ENCODE measurements around the gene COX19. TPM values are rescaled to one million over a fixed set of nuclear protein-coding genes. Genes with fewer than 3 reads are reported as not detected.

COX19 gene
- total RNA-seq, 4 donors from 2014 or later: 4.7 to 6.5 (median 5.2) TPM

DNA sequence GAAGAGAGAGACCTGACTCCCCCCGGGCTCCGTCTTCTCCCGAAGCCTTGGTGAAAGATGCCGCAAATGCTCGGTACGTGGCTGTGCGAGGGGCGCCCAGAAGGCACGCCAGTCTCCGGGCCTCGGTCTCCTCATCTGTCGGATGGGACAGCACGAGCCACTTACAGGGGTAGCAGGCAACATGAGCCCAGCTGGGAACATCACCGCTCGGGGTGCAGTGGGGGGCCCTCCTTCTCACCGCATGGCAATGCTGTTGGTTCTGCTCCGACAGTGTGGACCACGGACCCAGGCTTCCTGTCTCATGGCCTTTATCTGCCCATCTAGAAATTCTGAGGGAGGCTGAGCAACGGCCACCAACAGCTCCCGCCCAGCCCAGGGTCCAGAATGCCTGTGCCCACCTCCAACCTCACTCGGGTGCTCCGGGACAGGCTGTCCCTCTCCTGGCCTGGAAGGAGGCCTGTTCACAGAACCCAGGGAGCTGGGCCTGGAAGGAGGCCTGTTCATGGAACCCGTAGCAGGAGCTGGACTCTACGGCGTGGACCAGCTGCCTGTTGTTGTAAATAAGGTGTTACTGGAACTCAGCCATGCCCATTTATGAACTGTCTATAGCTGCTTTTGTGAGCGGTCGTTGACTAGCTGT lies 36.7 kb downstream of the COX19 start:
- intact Hi-C loops (cut with DNase I; ENCODE audit: low total_unique reads) (no loop called here), in situ Hi-C loops (cut with MboI; ENCODE audit: low sequenced_read_pairs in 4 of 4) (no loop called here)
- H3K36me3 ChIP-seq: no peaks in the 10 kb centered on the region
- peaks cover 7 to 15% (median 12%) of the 10 kb centered on the region in 3 donors for H3K27me3 ChIP-seq
- no peak for DNase-seq
- ATAC-seq: no peak
- H3K27ac ChIP-seq: no peak overlapping the region
- no peak overlapping the region for H3K4me3 ChIP-seq
- H3K4me1 ChIP-seq: no peaks in the 10 kb centered on the region
- no peaks in the 10 kb centered on the region for H3K9me3 ChIP-seq
- TF ChIP-seq CTCF (IDR thresholded peaks at IDR 0.05 in 4 of 5, conservative IDR thresholded peaks at IDR 0.05 in 1 of 5) (no peak), POLR2A (IDR thresholded peaks at IDR 0.05) (no peak)

DNA sequence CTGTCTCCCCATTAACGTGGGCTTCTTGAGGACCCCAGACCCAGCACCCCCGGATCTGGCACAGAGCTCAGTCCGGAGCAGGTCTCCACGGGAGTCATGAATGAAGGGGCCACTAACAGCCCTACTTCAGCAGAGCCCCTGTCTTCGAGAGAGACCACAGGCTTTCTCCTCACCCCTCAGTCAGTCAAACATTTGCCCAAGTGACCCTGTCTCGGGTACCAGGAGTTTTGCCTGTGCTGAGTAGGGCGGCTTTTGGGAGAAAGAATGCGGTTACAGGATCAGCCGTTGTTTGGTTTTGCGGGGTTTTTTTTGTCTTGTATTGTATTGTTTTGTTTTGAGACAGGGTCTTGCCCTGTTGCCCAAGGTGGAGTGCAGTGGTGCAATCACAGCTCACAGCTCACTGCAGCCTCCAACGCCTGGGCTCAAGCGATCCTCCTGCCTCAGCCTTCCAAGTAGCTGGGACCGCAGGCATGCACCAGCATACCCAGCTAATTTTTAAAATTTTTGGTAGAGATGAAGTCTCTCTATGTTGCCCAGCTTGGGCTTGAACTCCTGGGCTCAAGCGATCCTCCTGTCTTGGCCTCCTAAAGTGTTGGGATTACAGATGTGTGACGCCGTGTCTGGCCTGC lies 37.4 kb downstream of the COX19 start:
- no peak for TF ChIP-seq CTCF (IDR thresholded peaks at IDR 0.05 in 4 of 5, conservative IDR thresholded peaks at IDR 0.05 in 1 of 5)
- no peak for TF ChIP-seq POLR2A (IDR thresholded peaks at IDR 0.05)
- no peak for ATAC-seq
- H3K27me3 ChIP-seq: peaks cover 7 to 15% (median 12%) of the 10 kb centered on the region in 3 donors
- H3K36me3 ChIP-seq: no peaks in the 10 kb centered on the region
- no peak overlapping the region for H3K27ac ChIP-seq
- no peaks in the 10 kb centered on the region for H3K4me1 ChIP-seq
- in situ Hi-C loops (cut with MboI; ENCODE audit: low sequenced_read_pairs in 4 of 4): no loop called here
- no peak for DNase-seq
- H3K9me3 ChIP-seq: no peaks in the 10 kb centered on the region
- H3K4me3 ChIP-seq: no peak overlapping the region
- intact Hi-C loops (cut with DNase I; ENCODE audit: low total_unique reads): no loop called here

DNA sequence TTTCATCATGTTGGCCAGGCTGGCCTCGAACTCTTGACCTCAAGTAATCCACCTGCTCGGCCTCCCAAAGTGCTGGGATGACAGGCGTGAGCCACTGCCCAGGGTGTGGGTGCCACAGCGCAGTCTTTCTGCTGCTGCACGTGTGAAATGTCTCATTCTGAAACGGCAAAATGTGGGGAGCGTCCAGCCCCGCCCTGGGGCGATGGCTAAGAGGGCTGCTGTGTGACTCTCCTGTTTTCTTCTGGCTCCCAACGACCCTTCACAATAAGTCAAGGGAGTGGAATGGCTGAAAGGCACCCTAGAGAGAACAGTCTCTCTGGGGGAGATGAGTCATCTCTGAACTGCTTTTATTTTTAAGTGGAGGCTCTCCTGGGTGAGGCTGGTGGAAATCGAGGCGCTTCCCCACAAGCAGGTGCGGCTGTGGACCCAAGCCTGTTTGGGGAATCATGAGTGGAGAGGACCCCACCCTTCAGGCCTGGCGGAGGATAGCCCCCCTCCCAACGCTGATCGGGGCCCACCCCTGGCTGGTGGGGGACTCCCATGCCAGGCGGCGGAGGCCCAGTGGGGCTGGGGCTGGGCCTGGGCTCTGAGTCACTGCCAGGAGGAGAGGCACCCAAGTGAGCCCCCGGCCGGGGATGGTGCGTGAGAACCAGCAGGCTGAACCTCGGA lies 38.8 kb downstream of the COX19 start:
- H3K4me3 ChIP-seq: no peak overlapping the region
- no peak for TF ChIP-seq POLR2A (IDR thresholded peaks at IDR 0.05)
- TF ChIP-seq CTCF (IDR thresholded peaks at IDR 0.05 in 4 of 5, conservative IDR thresholded peaks at IDR 0.05 in 1 of 5): no peak
- in situ Hi-C loops (cut with MboI; ENCODE audit: low sequenced_read_pairs in 4 of 4) (no loop called here), intact Hi-C loops (cut with DNase I; ENCODE audit: low total_unique reads) (no loop called here)
- H3K27me3 ChIP-seq: peaks cover 2 to 10% (median 8%) of the 10 kb centered on the region in 3 donors
- no peaks in the 10 kb centered on the region for H3K9me3 ChIP-seq
- no peak overlapping the region for H3K27ac ChIP-seq
- ATAC-seq: no peak
- DNase-seq: no peak
- no peaks in the 10 kb centered on the region for H3K36me3 ChIP-seq
- no peaks in the 10 kb centered on the region for H3K4me1 ChIP-seq

- peaks cover 0 to 10% (median 3%) of the 10 kb centered on the region in 3 donors for H3K27me3 ChIP-seq
- H3K9me3 ChIP-seq: no peaks in the 10 kb centered on the region
- H3K27ac ChIP-seq: no peak overlapping the region
- intact Hi-C loops (cut with DNase I; ENCODE audit: low total_unique reads): no loop called here
- in situ Hi-C loops (cut with MboI; ENCODE audit: low sequenced_read_pairs in 4 of 4): no loop called here
- ATAC-seq: no peak
- no peaks in the 10 kb centered on the region for H3K4me1 ChIP-seq
- H3K4me3 ChIP-seq: no peak overlapping the region
- no peak for DNase-seq
- TF ChIP-seq POLR2A (IDR thresholded peaks at IDR 0.05): no peak
- no peak for TF ChIP-seq CTCF (IDR thresholded peaks at IDR 0.05 in 4 of 5, conservative IDR thresholded peaks at IDR 0.05 in 1 of 5)
- no peaks in the 10 kb centered on the region for H3K36me3 ChIP-seq
These were observed 39.4 kb downstream of the COX19 start for GRCh38 chr7:935874-936385.

Measured in gastrocnemius medialis (tissue), 4 donors.